ENCODE results near the gene MT1E. TPM values are rescaled to one million over a fixed set of nuclear protein-coding genes. Genes with fewer than 3 reads are reported as not detected.
"Not testable (repeated sequence)": the region's sequence is repeated elsewhere in the genome, so short reads cannot be mapped to it uniquely, and the experiment has no call there.

The MT1E gene
- total RNA-seq, 1 donor from 2014 or later = 18.8 TPM

DNA sequence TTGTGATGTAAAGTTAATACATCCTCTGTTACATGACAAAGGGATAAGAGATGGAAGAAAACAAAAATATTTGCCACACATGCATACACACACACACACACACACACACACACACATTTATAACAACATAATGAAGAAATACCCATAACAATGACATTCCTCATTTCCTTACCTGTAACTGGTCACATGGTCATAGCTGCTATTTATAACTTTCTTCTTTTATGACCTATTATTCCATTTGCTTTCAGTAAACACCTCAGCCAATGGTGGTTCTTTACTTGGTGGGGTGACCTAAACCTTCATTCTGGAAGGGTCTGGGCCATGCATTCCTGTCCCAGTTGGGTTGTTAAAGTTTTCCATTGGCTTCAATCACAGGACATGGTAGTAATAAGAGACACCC is 11.9 kb upstream of the MT1E start:
- Histone ChIP-seq H3K27ac (ENCODE audit: low read depth, low read length) (no peak overlapping the region), H3K4me3 (ENCODE audit: low read length in 3 of 3) (no peak overlapping the region), H3K9me3 (ENCODE audit: control insufficient read depth in 3 of 3, low read length in 3 of 3) (no peaks in the 10 kb centered on the region), H3K36me3 (ENCODE audit: control insufficient read depth in 3 of 3, insufficient read depth in 3 of 3, low read length in 3 of 3) (no peaks in the 10 kb centered on the region), H3K27me3 (ENCODE audit: control insufficient read depth in 3 of 3, insufficient read depth in 3 of 3, low read length in 3 of 3) (no peaks in the 10 kb centered on the region), H3K4me1 (ENCODE audit: control insufficient read depth in 3 of 3, insufficient read depth in 3 of 3, low read length in 3 of 3) (peaks cover 45 to 51% (median 48%) of the 10 kb centered on the region in 3 donors), H3K9ac (ENCODE audit: low read depth in 1 of 3, low read length in 3 of 3) (no peak overlapping the region)

DNA sequence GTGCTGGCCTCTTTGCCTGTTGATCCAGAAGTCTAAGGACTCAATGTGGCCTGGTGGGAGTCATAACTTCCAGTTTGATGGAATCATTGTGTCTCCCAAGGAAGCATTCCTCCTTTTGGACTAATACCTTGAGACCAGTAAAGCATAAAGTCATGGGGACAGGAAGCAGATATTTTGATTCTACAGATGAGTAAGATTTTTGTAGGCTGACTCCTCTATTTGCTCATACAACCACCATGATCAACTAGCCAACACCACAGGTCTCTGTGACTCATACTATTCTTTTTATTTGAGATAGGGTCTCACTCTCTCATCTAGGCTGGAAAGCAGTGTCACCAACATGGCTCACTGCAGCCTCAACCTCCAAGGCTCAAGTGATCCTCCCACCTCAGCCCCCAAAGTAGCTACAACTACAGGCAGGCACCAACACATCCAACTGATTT is 11.0 kb upstream of the MT1E start:
- Histone ChIP-seq H3K4me1 (ENCODE audit: control insufficient read depth in 3 of 3, insufficient read depth in 3 of 3, low read length in 3 of 3) (peaks cover 37 to 42% (median 41%) of the 10 kb centered on the region in 3 donors), H3K4me3 (ENCODE audit: low read length in 3 of 3) (no peak overlapping the region), H3K9me3 (ENCODE audit: control insufficient read depth in 3 of 3, low read length in 3 of 3) (no peaks in the 10 kb centered on the region), H3K27me3 (ENCODE audit: control insufficient read depth in 3 of 3, insufficient read depth in 3 of 3, low read length in 3 of 3) (no peaks in the 10 kb centered on the region), H3K9ac (ENCODE audit: low read depth in 1 of 3, low read length in 3 of 3) (no peak overlapping the region), H3K27ac (ENCODE audit: low read depth, low read length) (no peak overlapping the region), H3K36me3 (ENCODE audit: control insufficient read depth in 3 of 3, insufficient read depth in 3 of 3, low read length in 3 of 3) (no peaks in the 10 kb centered on the region)

DNA sequence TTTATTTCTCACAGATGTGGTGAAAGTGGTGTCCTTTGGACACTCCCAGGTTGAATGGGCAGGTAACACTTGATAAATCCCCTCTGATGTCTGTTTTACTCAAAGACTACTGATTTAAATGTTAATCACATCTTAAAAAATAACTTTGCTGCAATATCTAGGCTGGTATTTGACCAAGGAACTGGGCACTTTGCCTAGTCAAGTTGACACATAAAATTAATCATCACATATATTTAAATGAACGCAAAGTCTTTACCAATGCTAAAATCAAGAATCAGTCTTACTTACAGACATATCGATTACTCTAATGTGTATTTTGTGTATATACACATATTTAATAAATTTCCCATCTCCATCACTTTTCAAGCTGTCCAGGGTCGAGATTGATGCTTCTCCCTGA is 10.2 kb upstream of the MT1E start:
- H3K9ac ChIP-seq (ENCODE audit: low read depth in 1 of 3, low read length in 3 of 3) = no peak overlapping the region
- H3K36me3 ChIP-seq (ENCODE audit: control insufficient read depth in 3 of 3, insufficient read depth in 3 of 3, low read length in 3 of 3) = no peaks in the 10 kb centered on the region

DNA sequence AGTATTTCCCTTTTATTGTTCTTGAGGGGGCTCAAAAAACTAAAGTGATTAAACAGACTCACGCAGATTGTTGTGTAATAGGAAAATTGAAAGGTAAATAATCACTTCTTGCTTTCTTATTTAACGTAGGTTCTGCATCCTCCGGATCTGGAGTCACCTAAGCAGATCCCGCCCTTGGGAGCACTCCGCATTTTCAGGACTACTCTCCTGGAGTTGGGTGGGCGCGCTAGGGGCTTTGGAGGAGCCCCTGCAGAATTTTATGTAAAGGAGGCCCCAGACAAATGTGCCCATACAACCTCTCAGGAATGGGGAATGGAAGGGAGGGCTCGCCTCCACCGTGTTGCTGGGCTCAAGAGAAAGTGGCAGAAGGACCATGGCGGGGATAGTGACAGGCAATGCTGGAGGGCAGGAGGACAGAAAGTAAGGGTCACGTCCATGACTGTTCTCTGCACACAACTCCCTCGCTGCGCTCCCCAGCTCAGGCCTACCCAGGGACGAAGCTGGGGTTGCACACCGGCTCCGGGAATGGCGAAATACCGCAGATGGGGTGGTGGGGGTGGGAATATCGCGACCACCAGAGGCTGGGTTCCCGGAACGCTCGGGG is 8.9 kb upstream of the MT1E start:
- Histone ChIP-seq H3K36me3 (ENCODE audit: control insufficient read depth in 3 of 3, insufficient read depth in 3 of 3, low read length in 3 of 3) (no peaks in the 10 kb centered on the region), H3K9me3 (ENCODE audit: control insufficient read depth in 3 of 3, low read length in 3 of 3) (no peaks in the 10 kb centered on the region), H3K27me3 (ENCODE audit: control insufficient read depth in 3 of 3, insufficient read depth in 3 of 3, low read length in 3 of 3) (no peaks in the 10 kb centered on the region), H3K4me3 (ENCODE audit: low read length in 3 of 3) (peak overlapping the region; percentile 66 to 79 (median 68)), H3K4me1 (ENCODE audit: control insufficient read depth in 3 of 3, insufficient read depth in 3 of 3, low read length in 3 of 3) (peaks cover 15 to 22% (median 21%) of the 10 kb centered on the region in 3 donors), H3K27ac (ENCODE audit: low read depth, low read length) (peak overlapping the region; percentile 38), H3K9ac (ENCODE audit: low read depth in 1 of 3, low read length in 3 of 3) (peak overlapping the region; percentile 58 to 83 (median 74))

More for the DNA sequence above, 10.2 kb upstream of the MT1E start:
- Histone ChIP-seq H3K9me3 (ENCODE audit: control insufficient read depth in 3 of 3, low read length in 3 of 3) (no peaks in the 10 kb centered on the region), H3K4me1 (ENCODE audit: control insufficient read depth in 3 of 3, insufficient read depth in 3 of 3, low read length in 3 of 3) (peaks cover 29 to 36% (median 34%) of the 10 kb centered on the region in 3 donors), H3K4me3 (ENCODE audit: low read length in 3 of 3) (no peak overlapping the region), H3K27me3 (ENCODE audit: control insufficient read depth in 3 of 3, insufficient read depth in 3 of 3, low read length in 3 of 3) (no peaks in the 10 kb centered on the region), H3K27ac (ENCODE audit: low read depth, low read length) (no peak overlapping the region)

DNA sequence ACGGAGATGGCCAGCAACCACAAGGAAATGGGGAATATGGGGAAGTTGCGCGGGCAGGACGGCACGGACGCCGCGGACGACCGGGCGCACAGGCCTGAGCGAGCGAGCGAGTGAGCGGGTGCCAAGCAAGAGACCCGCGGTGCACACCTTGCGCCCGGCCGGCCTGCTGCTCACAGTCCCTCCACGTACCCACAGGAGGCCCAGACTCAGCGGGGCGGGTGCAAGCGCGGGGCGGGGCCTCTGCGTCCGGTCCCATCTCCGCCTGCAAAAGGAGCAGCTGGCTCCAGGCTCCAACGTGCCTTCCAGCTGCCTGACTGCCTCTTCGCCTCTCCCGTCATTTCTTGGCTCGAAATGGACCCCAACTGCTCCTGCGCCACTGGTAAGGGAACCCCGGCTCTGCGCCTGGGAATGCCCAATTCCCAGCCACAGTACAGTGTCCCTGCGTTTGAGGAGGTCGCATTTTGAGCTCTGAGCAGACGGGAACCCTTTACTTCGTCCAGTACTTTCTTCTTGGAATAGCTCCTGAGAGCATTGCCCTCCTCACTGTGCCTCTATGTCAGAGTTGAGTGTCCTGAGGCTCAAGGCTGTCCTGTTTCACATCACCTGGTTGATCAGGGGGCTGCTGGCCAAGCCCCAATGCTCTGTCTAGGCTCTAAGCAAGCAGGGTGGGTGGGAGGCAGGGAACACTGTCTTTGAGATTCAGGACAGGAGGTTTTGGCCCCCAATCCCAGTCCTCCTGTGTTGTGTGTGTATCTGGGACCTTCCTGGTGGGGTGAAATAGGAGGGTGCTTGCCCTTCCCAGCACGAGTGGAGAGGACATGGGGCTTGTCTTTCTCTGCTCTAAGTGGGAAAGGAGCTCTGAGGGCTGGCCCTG is 8.1 kb upstream of the MT1E start:
- peak overlapping the region; percentile 38 for H3K27ac ChIP-seq (ENCODE audit: low read depth, low read length)
- peak overlapping the region; percentile 61 to 83 (median 77) for H3K9ac ChIP-seq (ENCODE audit: low read depth in 1 of 3, low read length in 3 of 3)
- no peaks in the 10 kb centered on the region for H3K36me3 ChIP-seq (ENCODE audit: control insufficient read depth in 3 of 3, insufficient read depth in 3 of 3, low read length in 3 of 3)
- no peaks in the 10 kb centered on the region for H3K27me3 ChIP-seq (ENCODE audit: control insufficient read depth in 3 of 3, insufficient read depth in 3 of 3, low read length in 3 of 3)
- H3K4me1 ChIP-seq (ENCODE audit: control insufficient read depth in 3 of 3, insufficient read depth in 3 of 3, low read length in 3 of 3) = peaks cover 11 to 21% (median 16%) of the 10 kb centered on the region in 3 donors
- H3K4me3 ChIP-seq (ENCODE audit: low read length in 3 of 3) = peak overlapping the region; percentile 66 to 79 (median 68)
- no peaks in the 10 kb centered on the region for H3K9me3 ChIP-seq (ENCODE audit: control insufficient read depth in 3 of 3, low read length in 3 of 3)

DNA sequence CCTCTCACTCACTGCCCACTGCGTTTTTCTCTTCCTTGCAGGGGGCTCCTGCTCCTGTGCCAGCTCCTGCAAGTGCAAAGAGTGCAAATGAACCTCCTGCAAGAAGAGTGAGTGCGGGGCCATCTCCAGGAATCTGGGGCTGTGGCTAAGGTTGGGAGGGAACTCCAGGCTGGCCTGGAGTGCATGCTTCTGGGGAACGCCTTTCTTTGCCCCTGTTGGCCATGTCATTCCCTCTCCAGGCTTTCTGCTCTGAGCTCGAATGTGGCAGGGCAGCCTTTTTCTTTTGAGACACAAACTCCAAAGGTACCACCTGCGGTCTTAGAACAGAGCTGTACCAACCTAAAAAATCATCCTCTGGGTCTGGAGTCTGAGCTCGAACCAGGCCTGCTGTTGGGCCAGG is 7.4 kb upstream of the MT1E start:
- H3K4me3 ChIP-seq (ENCODE audit: low read length in 3 of 3) = no peak overlapping the region
- H3K9me3 ChIP-seq (ENCODE audit: control insufficient read depth in 3 of 3, low read length in 3 of 3) = no peaks in the 10 kb centered on the region
- H3K9ac ChIP-seq (ENCODE audit: low read depth in 1 of 3, low read length in 3 of 3) = peak overlapping the region in 1 of 3 donors; percentile 83
- H3K36me3 ChIP-seq (ENCODE audit: control insufficient read depth in 3 of 3, insufficient read depth in 3 of 3, low read length in 3 of 3) = no peaks in the 10 kb centered on the region
- peak overlapping the region; percentile 38 for H3K27ac ChIP-seq (ENCODE audit: low read depth, low read length)
- H3K4me1 ChIP-seq (ENCODE audit: control insufficient read depth in 3 of 3, insufficient read depth in 3 of 3, low read length in 3 of 3) = peaks cover 11 to 21% (median 16%) of the 10 kb centered on the region in 3 donors
- no peaks in the 10 kb centered on the region for H3K27me3 ChIP-seq (ENCODE audit: control insufficient read depth in 3 of 3, insufficient read depth in 3 of 3, low read length in 3 of 3)

DNA sequence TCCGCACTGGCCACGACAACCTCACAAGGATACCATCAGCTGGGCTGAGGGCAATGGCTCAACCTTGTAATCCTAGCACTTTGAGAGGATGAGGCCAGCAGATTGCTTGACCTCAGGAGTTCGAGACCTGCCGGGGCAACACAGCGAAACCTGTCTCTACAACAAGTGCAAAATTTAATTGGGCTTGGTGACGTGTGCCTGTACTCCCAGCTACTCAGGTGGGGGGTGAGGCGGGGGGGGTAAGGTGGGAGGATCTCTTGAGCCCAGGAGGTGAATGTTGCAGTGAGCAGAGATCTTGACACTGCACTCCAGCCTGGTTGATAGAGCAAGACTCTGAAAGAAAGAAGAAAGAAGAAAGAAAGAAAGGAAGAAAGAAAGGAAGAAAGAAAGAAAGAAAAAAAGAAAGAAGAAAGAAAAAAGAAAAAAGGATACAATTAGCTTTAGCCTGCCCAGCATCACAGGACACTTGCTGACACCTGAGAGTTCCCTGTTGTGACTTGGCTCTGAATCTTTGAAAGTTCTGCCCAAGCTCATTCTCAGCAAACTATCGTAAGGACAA is 5.2 kb upstream of the MT1E start:
- H3K27me3 ChIP-seq (ENCODE audit: control insufficient read depth in 3 of 3, insufficient read depth in 3 of 3, low read length in 3 of 3) = no peaks in the 10 kb centered on the region
- no peaks in the 10 kb centered on the region for H3K9me3 ChIP-seq (ENCODE audit: control insufficient read depth in 3 of 3, low read length in 3 of 3)
- H3K9ac ChIP-seq (ENCODE audit: low read depth in 1 of 3, low read length in 3 of 3) = no peak overlapping the region
- H3K4me1 ChIP-seq (ENCODE audit: control insufficient read depth in 3 of 3, insufficient read depth in 3 of 3, low read length in 3 of 3) = peaks cover 11 to 28% (median 21%) of the 10 kb centered on the region in 3 donors
- H3K27ac ChIP-seq (ENCODE audit: low read depth, low read length) = no peak overlapping the region
- H3K36me3 ChIP-seq (ENCODE audit: control insufficient read depth in 3 of 3, insufficient read depth in 3 of 3, low read length in 3 of 3) = no peaks in the 10 kb centered on the region
- no peak overlapping the region for H3K4me3 ChIP-seq (ENCODE audit: low read length in 3 of 3)

DNA sequence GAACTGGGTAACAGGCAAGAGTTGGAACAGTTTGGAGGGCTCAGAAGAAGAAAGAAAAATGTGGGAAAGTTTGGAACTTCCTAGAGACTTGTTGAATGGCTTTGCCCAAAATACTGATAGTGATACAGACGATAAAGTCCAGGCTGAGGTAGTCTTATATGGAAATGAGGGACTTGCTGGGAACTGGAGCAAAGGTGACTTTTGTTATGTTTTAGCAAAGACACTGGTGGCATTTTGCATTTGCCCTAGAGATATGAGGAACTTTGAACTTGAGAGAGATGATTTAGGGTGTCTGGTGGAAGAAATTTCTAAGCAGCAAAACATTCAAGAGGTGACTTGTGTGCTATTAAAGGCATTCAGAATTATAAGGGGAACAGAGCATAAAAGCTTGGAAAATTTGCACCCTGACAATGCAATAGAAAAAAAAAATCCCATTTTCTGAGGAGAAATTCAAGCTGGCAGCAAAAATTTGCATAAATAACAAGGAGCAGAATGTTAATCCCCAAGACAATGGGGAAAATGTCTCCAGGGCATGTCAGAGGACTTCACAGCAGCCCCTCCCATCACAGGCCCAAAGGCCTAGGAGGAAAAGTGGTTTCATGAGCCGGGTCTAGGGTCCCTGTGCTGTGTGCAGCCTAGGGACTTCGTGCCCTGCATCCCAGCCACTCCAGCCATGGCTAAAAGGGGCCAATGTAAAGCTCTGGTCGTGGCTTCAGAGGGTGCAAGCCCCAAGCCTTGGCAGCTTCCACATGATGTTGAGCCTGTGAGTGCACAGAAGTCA is 3.7 kb upstream of the MT1E start:
- H3K27ac ChIP-seq (ENCODE audit: low read depth, low read length); H3K4me3 ChIP-seq (ENCODE audit: low read length in 3 of 3); H3K9ac ChIP-seq (ENCODE audit: low read depth in 1 of 3, low read length in 3 of 3); H3K27me3 ChIP-seq (ENCODE audit: control insufficient read depth in 3 of 3, insufficient read depth in 3 of 3, low read length in 3 of 3); H3K36me3 ChIP-seq (ENCODE audit: control insufficient read depth in 3 of 3, insufficient read depth in 3 of 3, low read length in 3 of 3); H3K9me3 ChIP-seq (ENCODE audit: control insufficient read depth in 3 of 3, low read length in 3 of 3): not testable (repeated sequence)
- peaks cover 18 to 39% (median 32%) of the 10 kb centered on the region in 3 donors for H3K4me1 ChIP-seq (ENCODE audit: control insufficient read depth in 3 of 3, insufficient read depth in 3 of 3, low read length in 3 of 3)

DNA sequence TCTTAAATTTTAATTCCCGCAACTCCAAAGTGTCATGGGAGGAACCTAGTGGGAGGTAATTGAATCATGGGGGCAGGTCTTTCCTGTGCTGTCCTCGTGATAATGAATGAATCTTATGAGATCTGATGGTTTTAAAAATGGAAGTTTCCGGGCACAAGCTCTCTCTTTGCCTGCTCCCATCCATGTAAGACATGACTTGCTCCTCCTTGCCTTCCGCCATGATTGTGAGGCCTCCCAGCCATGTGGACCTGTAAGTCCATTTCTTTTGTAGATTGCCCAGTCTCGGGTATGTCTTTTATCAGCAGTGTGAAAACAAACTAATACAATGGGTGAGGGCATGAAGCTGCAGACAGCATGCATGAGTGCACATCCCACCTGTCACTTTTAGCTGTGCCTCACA is 2.4 kb upstream of the MT1E start:
- H3K4me3 ChIP-seq (ENCODE audit: low read length in 3 of 3); H3K36me3 ChIP-seq (ENCODE audit: control insufficient read depth in 3 of 3, insufficient read depth in 3 of 3, low read length in 3 of 3); H3K27me3 ChIP-seq (ENCODE audit: control insufficient read depth in 3 of 3, insufficient read depth in 3 of 3, low read length in 3 of 3); H3K9me3 ChIP-seq (ENCODE audit: control insufficient read depth in 3 of 3, low read length in 3 of 3); H3K27ac ChIP-seq (ENCODE audit: low read depth, low read length); H3K9ac ChIP-seq (ENCODE audit: low read depth in 1 of 3, low read length in 3 of 3): not testable (repeated sequence)
- peaks cover 15 to 31% (median 26%) of the 10 kb centered on the region in 3 donors for H3K4me1 ChIP-seq (ENCODE audit: control insufficient read depth in 3 of 3, insufficient read depth in 3 of 3, low read length in 3 of 3)
